GM12864 (cell line): ENCODE measurements around the gene PRR5L.

Experiments used
- DNase-seq: peaks from one replicate; pipeline ENCODE4 v3.0.0-alpha.2; 2011; ENCODE audit warnings: low read depth
- H3K4me3 ChIP-seq: 2 replicates; pipeline ENCODE4 v1.5.1; 2011; ENCODE audit warnings: mild to moderate bottlenecking, low read depth, low read length, control low read depth
- CTCF ChIP-seq: IDR thresholded peaks from 2 replicates; pipeline ENCODE4 v1.5.1; 2011; ENCODE audit warnings: low read depth, mild to moderate bottlenecking, moderate library complexity, low read length, control low read depth, inconsistent platforms; ENCODE audit errors: missing control alignments

The PRR5L gene

GRCh38 chr11:36400766-36401455, 104.8 kb downstream of the PRR5L start:
- no peak overlapping the region for H3K4me3 ChIP-seq
- DNase-seq, result no peak
- TF ChIP-seq CTCF, result no peak

GRCh38 chr11:36402568-36403170, 106.6 kb downstream of the PRR5L start:
- no peak for TF ChIP-seq CTCF
- no peak overlapping the region for H3K4me3 ChIP-seq
- DNase-seq, result no peak

- no peak for DNase-seq
- H3K4me3 ChIP-seq, result no peak overlapping the region
- TF ChIP-seq CTCF, result no peak
These were observed 107.6 kb downstream of the PRR5L start for GRCh38 chr11:36403661-36404060.

- no peak for TF ChIP-seq CTCF
These were observed 108.7 kb downstream of the PRR5L start for GRCh38 chr11:36404831-36405230.

GRCh38 chr11:36405585-36406367, 109.7 kb downstream of the PRR5L start:
- H3K4me3 ChIP-seq, result no peak overlapping the region
- TF ChIP-seq CTCF, result no peak
- DNase-seq, result no peak

More at GRCh38 chr11:36404831-36405230, 108.7 kb downstream of the PRR5L start:
- DNase-seq, result no peak
- no peak overlapping the region for H3K4me3 ChIP-seq

- TF ChIP-seq CTCF, result no peak
- H3K4me3 ChIP-seq, result no peak overlapping the region
- DNase-seq, result no peak
These were observed 111.3 kb downstream of the PRR5L start for GRCh38 chr11:36407356-36407755.
